ENCODE measurements around the gene NDUFV2.
"Not testable (repeated sequence)": the region's sequence is repeated elsewhere in the genome, so short reads cannot be mapped to it uniquely, and the experiment has no call there.

NDUFV2 gene

GRCh38 chr18:9157806-9158205, 55.3 kb downstream of the NDUFV2 start:
- no peak for DNase-seq

GRCh38 chr18:9160014-9160413, 57.5 kb downstream of the NDUFV2 start:
- no peak for DNase-seq

GRCh38 chr18:9162663-9163062, 60.2 kb downstream of the NDUFV2 start:
- DNase-seq = not testable (repeated sequence)

- not testable (repeated sequence) for DNase-seq
Measured at GRCh38 chr18:9164149-9164548, 61.6 kb downstream of the NDUFV2 start.

- not testable (repeated sequence) for DNase-seq
Measured at GRCh38 chr18:9165883-9166282, 63.4 kb downstream of the NDUFV2 start.

- not testable (repeated sequence) for DNase-seq
Measured at GRCh38 chr18:9169515-9169914, 67.0 kb downstream of the NDUFV2 start.

GRCh38 chr18:9171919-9172318, 69.4 kb downstream of the NDUFV2 start:
- not testable (repeated sequence) for DNase-seq

GRCh38 chr18:9172506-9173127, 70.1 kb downstream of the NDUFV2 start:
- no peak for DNase-seq

GRCh38 chr18:9173770-9174233, 71.3 kb downstream of the NDUFV2 start:
- no peak for DNase-seq

GRCh38 chr18:9174302-9174701, 71.8 kb downstream of the NDUFV2 start:
- no peak for DNase-seq

- DNase-seq = no peak
Measured at GRCh38 chr18:9175115-9175514, 72.6 kb downstream of the NDUFV2 start.

GRCh38 chr18:9177031-9177430, 74.5 kb downstream of the NDUFV2 start:
- DNase-seq = no peak

- no peak for DNase-seq
Measured at GRCh38 chr18:9177466-9177865, 75.0 kb downstream of the NDUFV2 start.

GRCh38 chr18:9178557-9178956, 76.1 kb downstream of the NDUFV2 start:
- no peak for DNase-seq

- no peak for DNase-seq
Measured at GRCh38 chr18:9181275-9181674, 78.8 kb downstream of the NDUFV2 start.

- no peak for DNase-seq
Measured at GRCh38 chr18:9182852-9183399, 80.4 kb downstream of the NDUFV2 start.
